Measurements from ENCODE around the gene DOK3.

DOK3 gene

DNA sequence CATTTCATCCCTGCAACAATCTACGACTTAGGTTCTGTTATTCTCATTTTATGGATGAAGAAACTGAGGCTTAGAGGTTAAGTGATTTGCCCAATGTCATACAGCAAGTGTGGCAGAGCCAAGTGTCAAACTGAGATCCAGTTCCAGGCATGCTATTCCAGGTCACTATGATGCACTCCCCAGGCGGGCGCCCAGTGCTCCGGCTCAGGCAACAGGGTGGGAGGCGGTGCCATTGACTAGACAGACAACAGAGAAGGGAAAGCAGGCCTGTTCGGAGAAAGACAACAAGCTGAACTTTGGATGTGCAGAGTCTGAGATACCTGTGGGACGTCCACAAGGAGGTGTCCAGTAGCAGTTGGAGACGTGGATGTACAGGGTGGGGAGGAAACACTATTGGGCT lies 18.0 kb upstream of the DOK3 start:
- no peak for DNase-seq (ENCODE audit: low read depth)
- H3K4me3 ChIP-seq (ENCODE audit: low read length), result no peak overlapping the region
- TF ChIP-seq, protein P1, sequence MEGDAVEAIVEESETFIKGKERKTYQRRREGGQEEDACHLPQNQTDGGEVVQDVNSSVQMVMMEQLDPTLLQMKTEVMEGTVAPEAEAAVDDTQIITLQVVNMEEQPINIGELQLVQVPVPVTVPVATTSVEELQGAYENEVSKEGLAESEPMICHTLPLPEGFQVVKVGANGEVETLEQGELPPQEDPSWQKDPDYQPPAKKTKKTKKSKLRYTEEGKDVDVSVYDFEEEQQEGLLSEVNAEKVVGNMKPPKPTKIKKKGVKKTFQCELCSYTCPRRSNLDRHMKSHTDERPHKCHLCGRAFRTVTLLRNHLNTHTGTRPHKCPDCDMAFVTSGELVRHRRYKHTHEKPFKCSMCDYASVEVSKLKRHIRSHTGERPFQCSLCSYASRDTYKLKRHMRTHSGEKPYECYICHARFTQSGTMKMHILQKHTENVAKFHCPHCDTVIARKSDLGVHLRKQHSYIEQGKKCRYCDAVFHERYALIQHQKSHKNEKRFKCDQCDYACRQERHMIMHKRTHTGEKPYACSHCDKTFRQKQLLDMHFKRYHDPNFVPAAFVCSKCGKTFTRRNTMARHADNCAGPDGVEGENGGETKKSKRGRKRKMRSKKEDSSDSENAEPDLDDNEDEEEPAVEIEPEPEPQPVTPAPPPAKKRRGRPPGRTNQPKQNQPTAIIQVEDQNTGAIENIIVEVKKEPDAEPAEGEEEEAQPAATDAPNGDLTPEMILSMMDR (conservative IDR thresholded peaks at IDR 0.05; ENCODE audit: low read depth, low read length), result no peak

DNA sequence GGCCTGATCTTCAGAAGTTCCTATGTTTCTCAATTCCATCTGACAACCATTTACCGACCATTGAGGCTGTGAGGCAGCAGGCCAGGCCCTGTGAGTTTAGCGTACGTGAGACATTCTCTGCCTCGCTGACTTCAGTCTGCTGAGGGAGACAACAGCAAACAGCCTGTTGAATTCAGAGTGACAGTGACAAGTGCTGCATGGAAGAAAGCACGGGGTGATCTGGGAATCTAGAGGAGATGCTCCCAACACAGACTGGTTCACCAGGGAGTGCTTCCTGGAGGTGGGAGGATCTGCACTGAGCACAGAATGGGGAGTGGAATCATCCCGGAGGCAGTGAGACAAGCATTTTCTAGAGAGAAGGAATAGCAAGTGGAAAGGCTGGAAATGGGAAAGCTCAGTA lies 17.2 kb upstream of the DOK3 start:
- H3K4me3 ChIP-seq (ENCODE audit: low read length), result no peak overlapping the region
- DNase-seq (ENCODE audit: low read depth), result no peak
- TF ChIP-seq, protein P1 (conservative IDR thresholded peaks at IDR 0.05; ENCODE audit: low read depth, low read length), result no peak

DNA sequence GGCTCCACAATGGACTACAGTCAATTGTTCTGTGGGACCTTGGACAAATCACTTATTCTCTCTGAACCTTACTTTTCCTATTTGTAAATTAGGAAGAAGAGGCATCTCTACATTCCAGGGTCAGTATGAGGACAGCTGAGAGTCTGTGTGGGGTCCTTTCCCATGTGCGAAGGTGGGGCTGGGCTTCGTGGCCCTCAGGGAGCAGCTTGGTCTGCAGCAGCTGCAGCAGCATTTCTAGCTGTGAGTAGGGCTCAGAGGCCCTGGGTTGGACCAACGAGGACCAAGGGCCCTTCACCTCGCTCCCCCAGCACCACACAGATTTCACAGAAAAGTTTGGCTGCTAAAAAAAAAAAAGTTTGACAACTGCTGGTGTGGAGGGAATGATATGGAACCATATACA lies 16.6 kb upstream of the DOK3 start:
- DNase-seq (ENCODE audit: low read depth), result no peak
- no peak overlapping the region for H3K4me3 ChIP-seq (ENCODE audit: low read length)
- TF ChIP-seq, protein P1 (conservative IDR thresholded peaks at IDR 0.05; ENCODE audit: low read depth, low read length), result no peak

DNA sequence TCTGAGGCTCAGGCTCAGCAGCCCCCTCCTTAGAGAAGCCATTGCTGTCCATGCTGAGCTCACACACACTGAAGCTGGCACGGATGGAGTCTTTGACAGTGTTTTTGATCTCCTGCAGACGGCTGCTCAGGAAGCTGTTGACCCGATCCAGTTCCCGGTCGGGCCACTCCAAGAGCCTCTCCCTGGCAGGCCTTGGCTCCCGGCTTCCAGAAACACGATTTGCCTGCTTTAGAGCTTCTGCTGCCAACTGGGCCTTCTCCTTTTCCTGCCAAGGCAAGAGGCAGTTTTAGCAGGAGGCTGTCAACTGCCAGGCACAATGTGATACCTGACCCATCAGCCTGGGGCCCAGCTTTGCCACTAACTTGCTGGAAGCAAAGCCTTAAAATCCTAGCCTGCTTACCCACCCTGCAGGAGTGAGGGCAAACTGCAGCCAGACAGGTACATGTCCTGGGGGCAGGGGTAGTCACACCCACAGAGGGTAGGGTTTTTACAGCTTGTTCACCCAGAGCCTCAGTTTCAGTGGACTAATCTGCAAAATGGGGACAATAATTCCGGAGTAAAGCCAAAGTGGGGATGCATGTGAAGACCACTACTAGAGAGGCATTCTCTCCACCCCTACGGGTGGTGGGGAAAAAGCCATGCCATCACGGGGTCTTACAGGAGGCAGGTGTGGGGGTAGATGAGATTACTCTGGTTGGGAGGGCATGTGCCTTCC lies 15.5 kb upstream of the DOK3 start:
- DNase-seq (ENCODE audit: low read depth), result no peak
- TF ChIP-seq, protein P1 (conservative IDR thresholded peaks at IDR 0.05; ENCODE audit: low read depth, low read length), result no peak
- H3K4me3 ChIP-seq (ENCODE audit: low read length), result no peak overlapping the region

DNA sequence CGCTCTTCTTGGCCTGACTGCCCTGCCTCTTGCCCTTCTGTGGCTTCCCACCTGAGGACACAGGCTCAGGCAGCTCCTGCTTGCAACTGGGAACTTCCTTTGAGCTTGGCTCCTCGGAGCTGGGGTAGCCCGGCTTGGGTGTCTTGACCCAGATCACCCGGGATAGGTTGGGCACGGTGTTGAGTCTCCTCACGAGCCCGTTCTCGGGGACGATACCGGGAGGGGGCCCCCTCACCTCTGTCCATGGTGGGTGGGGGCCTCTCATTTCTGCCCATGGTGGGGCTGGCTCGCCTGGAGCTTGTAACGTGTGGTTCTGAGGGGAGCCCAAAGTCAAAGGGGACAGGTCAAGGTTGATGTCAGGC lies 14.9 kb upstream of the DOK3 start:
- no peak overlapping the region for H3K4me3 ChIP-seq (ENCODE audit: low read length)
- TF ChIP-seq, protein P1 (conservative IDR thresholded peaks at IDR 0.05; ENCODE audit: low read depth, low read length), result no peak
- DNase-seq (ENCODE audit: low read depth), result no peak

DNA sequence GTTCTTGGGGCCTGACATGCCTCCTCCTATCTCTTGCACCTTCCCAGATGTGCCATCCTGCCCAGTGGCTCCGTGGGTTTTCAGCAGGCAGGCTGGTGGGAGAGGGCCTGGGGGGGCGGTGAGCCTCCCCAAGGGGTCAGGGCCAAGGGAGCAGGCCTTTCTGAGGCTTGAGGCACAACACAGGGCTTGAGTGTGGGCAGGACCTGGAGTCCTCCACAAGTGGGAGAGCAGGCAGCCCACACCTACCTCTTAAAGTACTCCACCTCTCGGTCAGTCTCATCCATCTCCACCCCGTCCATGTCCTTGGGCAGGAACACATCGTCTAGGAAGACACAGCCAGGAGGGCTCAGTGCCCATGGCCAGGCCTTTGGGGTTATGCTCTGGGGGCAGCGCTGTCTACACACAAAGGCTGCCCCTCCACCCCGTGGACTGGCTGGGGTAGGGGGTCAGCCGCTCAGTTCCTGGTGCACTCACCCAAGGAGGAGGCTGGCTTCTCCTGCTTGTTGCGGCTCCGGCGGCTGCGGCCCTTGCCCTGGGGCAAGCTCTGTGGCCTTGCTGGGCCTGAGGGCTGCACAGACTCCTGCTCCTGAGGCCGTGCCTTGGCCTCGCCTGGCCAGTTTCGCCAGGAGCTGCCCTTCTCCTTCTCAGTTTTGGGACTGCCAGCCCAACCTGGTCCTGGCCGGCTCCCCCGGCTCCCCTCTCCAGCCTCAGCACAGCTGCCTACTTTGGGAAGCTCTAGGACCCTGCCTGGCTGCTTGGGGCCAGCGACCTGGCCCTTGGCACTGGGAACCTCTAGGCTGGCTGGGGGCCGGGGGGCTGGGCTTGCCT lies 14.3 kb upstream of the DOK3 start:
- no peak for DNase-seq (ENCODE audit: low read depth)
- TF ChIP-seq, protein P1 (conservative IDR thresholded peaks at IDR 0.05; ENCODE audit: low read depth, low read length), result no peak
- H3K4me3 ChIP-seq (ENCODE audit: low read length), result no peak overlapping the region
